ENCODE measurements around the gene PDZD2.

GRCh38 chr5:32107291-32107690, 468.4 kb downstream of the PDZD2 start:
- TF ChIP-seq CTCF (conservative IDR thresholded peaks at IDR 0.05; ENCODE audit: low read depth, low read length) (no peak), EZH2 (IDR thresholded peaks at IDR 0.05; ENCODE audit: borderline replicate concordance, low read depth, low read length, poor library complexity, severe bottlenecking) (no peak)
